Psoas muscle (tissue), 8 donors: ENCODE results near the gene PIP5KL1. TPM values are rescaled to one million over a fixed set of nuclear protein-coding genes. Genes with fewer than 3 reads are reported as not detected.

Experiments used
- ATAC-seq, 4 donors: fragments of 200-7000 bp; cut with Tn5 transposase; one replicate each; pipeline ENCODE4 v1.9.1; 2020; ENCODE audit warnings: moderate library complexity in 3 of 4, mild to moderate bottlenecking in 2 of 4
- DNase-seq, 2 donors: peaks; one replicate each; pipeline ENCODE4 v3.0.0-alpha.2; 2020
- H3K27ac ChIP-seq: fragments of 200-600 bp; one replicate; pipeline ENCODE4 v1.8.0; 2022
- H3K27me3 ChIP-seq, 3 donors: fragments of 200-600 bp in 1 of 3; one replicate each; pipeline versions ENCODE4 v1.6.1 to v1.8.0; 2013 to 2022; ENCODE audit warnings: low read length in 2 of 3, mild to moderate bottlenecking in 2 of 3, moderate library complexity in 1 of 3; ENCODE audit not compliant: insufficient read depth in 3 of 3
- H3K36me3 ChIP-seq, 2 donors: fragments of 200-600 bp in 1 of 2; one replicate each; pipeline versions ENCODE4 v1.6.1 to v1.8.0; 2013 to 2022; ENCODE audit warnings: low read depth in 1 of 2, mild to moderate bottlenecking in 1 of 2, moderate library complexity in 1 of 2; ENCODE audit not compliant: insufficient read depth in 1 of 2
- H3K4me1 ChIP-seq: fragments of 200-600 bp; one replicate; pipeline ENCODE4 v1.8.0; 2022
- H3K4me3 ChIP-seq: fragments of 200-600 bp; one replicate; pipeline ENCODE4 v1.8.0; 2022; ENCODE audit warnings: mild to moderate bottlenecking
- H3K9me3 ChIP-seq: fragments of 200-600 bp; one replicate; pipeline ENCODE4 v1.8.0; 2022
- WGBS, 3 donors: extraction: QIAGEN DNeasy Blood & Tissue Kit; methylation state at CpG; one replicate each; pipeline versions ENCODE4 v1.1.6 to v1.1.7; 2013; 5-methylcytosine and 5-hydroxymethylcytosine counted together
- intact Hi-C, 2 donors: fragments of 100-400 bp; cut with DNase I; formaldehyde crosslinking; loops; one replicate each; pipeline versions ENCODE4 v1.11.0 to v1.14.2; 2022
- polyA plus RNA-seq, 3 donors: library from polyadenylated mRNA; stranded (reverse); fragments of 200-250 nt; gene quantifications; one replicate each; pipeline ENCODE4 v1.2.3, GENCODE V29; 2013
- total RNA-seq, 4 donors: library from RNA; stranded (reverse); fragmentation: NEBNext Ultra II Directional in 2 of 4; extraction: Animal tissue kit (Norgen Biotek cat#: 25700) in 2 of 4; gene quantifications; one replicate each; pipeline versions ENCODE4 v1.2.1 to v1.2.4, GENCODE V29; 2021 to 2023
- TF ChIP-seq, protein P1 (sequence below): fragments of 200-600 bp; IDR thresholded peaks from one replicate; pipeline ENCODE4 v1.8.0; 2022; ENCODE audit warnings: antibody characterized with exemption
- donor health status: healthy with polysubstance abuse.
- donor health status: DM: no; HTN: no; CAD: no; lungs with moderate emphysema.
- donor health status: Bipolar disorder and iron deficiency.
- donor health status: healthy.
- donor health status: DM: yes; HTN: yes; CAD: no.
- donor health status: DM: no; HTN: no; CAD: no.
- donor health status: DM: no; HTN: no; CAD: no.
- donor health status: DM: yes; HTN: yes; CAD: no.

Gene PIP5KL1
- total and polyA plus RNA-seq, 7 donors: 0.05 to 0.44 (median 0.26) TPM; not detected in 3

DNA sequence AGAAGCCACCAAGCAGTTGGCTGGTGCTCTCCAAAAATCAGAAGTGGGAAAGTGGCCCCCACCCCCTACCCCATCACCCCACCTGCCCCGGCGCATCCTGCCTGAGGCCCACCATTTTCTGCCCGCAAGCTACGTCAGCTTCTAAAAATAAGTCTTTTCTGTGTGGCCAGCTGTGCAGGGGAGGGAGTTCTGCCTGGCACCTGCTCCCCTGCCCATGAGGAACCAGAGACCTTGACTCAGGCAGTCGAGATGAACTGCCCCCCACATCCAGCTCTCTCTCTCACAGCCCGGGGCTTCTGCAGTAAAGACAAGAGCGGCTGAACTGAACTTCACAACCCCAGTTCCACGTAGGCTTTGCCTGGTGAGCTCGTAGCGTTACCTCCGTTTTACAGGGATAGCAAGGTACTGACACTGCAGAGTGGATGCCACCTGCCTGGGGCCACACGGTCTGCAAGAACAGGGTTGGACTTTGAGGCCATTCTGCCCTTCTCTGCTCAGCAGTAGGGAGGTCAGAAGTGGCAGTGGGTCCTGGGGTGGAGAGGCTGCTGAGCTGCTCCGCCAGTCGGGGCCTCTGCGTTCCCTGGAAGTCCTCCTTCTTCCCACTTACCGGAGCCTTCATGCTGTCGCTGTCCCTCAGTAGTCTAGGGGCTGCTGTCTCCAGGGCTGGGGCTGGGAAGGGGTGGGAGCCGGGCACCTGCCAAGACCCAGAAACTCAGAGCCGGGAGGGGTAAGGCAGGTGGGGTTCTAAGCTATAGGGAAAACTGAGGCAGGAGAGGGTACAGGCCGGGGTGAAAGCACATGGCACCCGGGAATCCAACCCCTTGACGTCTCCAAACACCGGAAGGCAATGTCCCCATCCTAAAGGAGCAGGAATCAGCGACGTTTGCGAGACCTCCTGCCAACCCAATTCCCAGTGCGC, 14.5 kb downstream of the PIP5KL1 start:
- WGBS, 3 donors: 18 to 33% (median 20%) methylated on average over 27 of the region's 27 CpGs
- H3K36me3 ChIP-seq: peaks cover 0 to 25% of the 10 kb centered on the region in 2 donors
- peak overlapping the region; percentile 73 for H3K4me3 ChIP-seq
- no peaks in the 10 kb centered on the region for H3K9me3 ChIP-seq
- peak; percentile 33 to 66 (median 46) for ATAC-seq
- no peaks in the 10 kb centered on the region for H3K27me3 ChIP-seq
- peak overlapping the region; percentile 81 for H3K27ac ChIP-seq
- peaks cover 34% of the 10 kb centered on the region for H3K4me1 ChIP-seq
- no peak for DNase-seq
- TF ChIP-seq, protein P1, sequence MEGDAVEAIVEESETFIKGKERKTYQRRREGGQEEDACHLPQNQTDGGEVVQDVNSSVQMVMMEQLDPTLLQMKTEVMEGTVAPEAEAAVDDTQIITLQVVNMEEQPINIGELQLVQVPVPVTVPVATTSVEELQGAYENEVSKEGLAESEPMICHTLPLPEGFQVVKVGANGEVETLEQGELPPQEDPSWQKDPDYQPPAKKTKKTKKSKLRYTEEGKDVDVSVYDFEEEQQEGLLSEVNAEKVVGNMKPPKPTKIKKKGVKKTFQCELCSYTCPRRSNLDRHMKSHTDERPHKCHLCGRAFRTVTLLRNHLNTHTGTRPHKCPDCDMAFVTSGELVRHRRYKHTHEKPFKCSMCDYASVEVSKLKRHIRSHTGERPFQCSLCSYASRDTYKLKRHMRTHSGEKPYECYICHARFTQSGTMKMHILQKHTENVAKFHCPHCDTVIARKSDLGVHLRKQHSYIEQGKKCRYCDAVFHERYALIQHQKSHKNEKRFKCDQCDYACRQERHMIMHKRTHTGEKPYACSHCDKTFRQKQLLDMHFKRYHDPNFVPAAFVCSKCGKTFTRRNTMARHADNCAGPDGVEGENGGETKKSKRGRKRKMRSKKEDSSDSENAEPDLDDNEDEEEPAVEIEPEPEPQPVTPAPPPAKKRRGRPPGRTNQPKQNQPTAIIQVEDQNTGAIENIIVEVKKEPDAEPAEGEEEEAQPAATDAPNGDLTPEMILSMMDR: no peak
- intact Hi-C loops: loop anchor here (5.0 kb wide), 4 partner anchors 44 to 414 kb away; partner anchors contain the start of genes CDK9 (in 1 of the 2) and TOR2A (in 1 of the 2)

DNA sequence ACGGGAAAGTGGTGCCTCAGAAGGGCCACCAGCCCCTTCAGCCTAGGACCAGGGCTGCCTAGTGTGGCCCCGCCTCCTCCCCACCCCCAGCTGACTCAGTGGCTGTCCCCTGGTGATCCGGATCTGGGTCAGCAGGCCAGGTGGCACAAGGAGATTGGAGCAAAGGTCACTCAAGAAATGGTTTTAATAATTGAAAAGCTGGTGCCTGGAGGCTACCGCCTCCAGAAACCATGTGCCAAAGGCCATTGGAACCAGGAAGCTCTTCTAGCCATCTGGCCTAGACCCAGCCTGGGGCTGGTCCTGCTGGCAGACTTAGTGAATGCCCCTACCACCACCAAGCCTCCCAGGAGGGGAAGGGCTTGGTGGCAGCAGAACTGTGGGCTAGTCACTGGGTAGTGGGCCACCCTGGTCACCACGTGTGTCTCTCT, 15.2 kb downstream of the PIP5KL1 start:
- Histone ChIP-seq H3K27ac (peak overlapping the region; percentile 81), H3K9me3 (no peaks in the 10 kb centered on the region), H3K36me3 (peaks cover 0 to 33% of the 10 kb centered on the region in 2 donors), H3K27me3 (no peaks in the 10 kb centered on the region), H3K4me1 (peaks cover 33% of the 10 kb centered on the region), H3K4me3 (peak overlapping the region; percentile 73)
- intact Hi-C loops: loop anchor here (5.0 kb wide), 4 partner anchors 43 to 413 kb away; partner anchors contain the start of genes CDK9 (in 1 of the 2) and TOR2A (in 1 of the 2)
- no peak for ATAC-seq
- peak in 1 of 2 donors; percentile 64 for DNase-seq
- 67 to 92% (median 80%) methylated on average over 5 of the region's 5 CpGs for WGBS, 3 donors
- TF ChIP-seq, protein P1: no peak

DNA sequence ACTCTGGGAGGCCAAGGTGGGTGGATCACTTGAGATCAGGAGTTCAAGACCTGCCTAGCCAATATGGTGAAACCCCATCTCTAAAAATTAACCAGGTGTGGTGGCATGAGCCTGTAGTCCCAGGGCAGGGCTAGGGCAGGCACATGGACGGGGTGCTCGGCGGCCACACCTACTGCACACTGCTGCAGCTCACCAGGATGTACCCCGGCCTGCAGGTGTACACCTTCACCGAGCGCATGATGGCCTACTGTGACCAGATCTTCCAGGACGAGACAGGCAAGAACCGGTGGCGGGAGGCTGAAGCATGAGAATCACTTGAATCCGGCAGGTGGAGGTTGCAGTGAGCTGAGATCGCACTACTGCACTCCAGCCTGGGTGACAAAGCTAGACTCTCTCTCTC, 16.9 kb downstream of the PIP5KL1 start:
- no peaks in the 10 kb centered on the region for H3K9me3 ChIP-seq
- intact Hi-C loops: no loop called here
- H3K27me3 ChIP-seq: no peaks in the 10 kb centered on the region
- no peak overlapping the region for H3K4me3 ChIP-seq
- no peak overlapping the region for H3K27ac ChIP-seq
- peaks cover 0 to 42% of the 10 kb centered on the region in 2 donors for H3K36me3 ChIP-seq
- peak in 1 of 2 donors; percentile 45 for DNase-seq
- peaks cover 18% of the 10 kb centered on the region for H3K4me1 ChIP-seq
- ATAC-seq: no peak
- WGBS, 3 donors: 96% methylated on average over 11 of the region's 11 CpGs
- TF ChIP-seq, protein P1: no peak

DNA sequence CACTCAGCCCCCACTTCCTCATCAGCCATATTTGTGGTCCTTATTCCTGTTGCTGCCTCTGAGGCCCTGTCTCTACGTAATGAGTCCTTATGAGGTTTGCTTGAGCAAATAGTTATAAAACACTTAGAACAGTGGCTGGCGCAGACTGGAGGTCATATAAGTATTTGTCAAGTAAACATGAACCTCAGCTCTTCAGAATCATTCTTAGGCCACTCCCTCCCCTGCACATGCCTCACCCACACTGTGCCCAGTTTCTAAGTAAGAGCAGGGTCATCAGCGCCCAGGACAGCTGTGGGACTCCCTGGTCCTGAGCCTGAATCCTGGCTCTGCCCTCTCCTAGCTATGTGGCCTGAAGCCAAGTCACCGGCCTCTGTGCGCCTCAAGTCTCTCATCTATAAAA, 17.7 kb downstream of the PIP5KL1 start:
- Histone ChIP-seq H3K4me1 (peaks cover 14% of the 10 kb centered on the region), H3K27me3 (no peaks in the 10 kb centered on the region), H3K27ac (no peak overlapping the region), H3K36me3 (peaks cover 0 to 48% of the 10 kb centered on the region in 2 donors), H3K4me3 (no peak overlapping the region), H3K9me3 (no peaks in the 10 kb centered on the region)
- DNase-seq: peak in 1 of 2 donors; percentile 41
- no peak for ATAC-seq
- intact Hi-C loops: no loop called here
- TF ChIP-seq, protein P1: no peak
- 79 to 85% (median 80%) methylated on average over 5 of the region's 5 CpGs for WGBS, 3 donors
